Osteoblast (primary cell): ENCODE measurements around the gene UQCC2. TPM values are rescaled to one million over a fixed set of nuclear protein-coding genes. Genes with fewer than 3 reads are reported as not detected.

ENCODE experiments used
- DNase-seq: peaks from one replicate; pipeline ENCODE4 v3.0.0; 2011; ENCODE audit warnings: low spot score, mixed read lengths; ENCODE audit not compliant: insufficient read length; ENCODE audit errors: missing footprints
- H2AFZ ChIP-seq: 2 replicates; pipeline ENCODE4 v1.6.0; 2011; ENCODE audit warnings: mild to moderate bottlenecking, low read length
- H3K27ac ChIP-seq: 2 replicates; pipeline ENCODE4 v1.5.1; 2011; ENCODE audit warnings: mild to moderate bottlenecking, low read depth, low read length, moderate library complexity
- H3K27me3 ChIP-seq: 2 replicates; pipeline ENCODE4 v1.6.0; 2012; ENCODE audit warnings: mild to moderate bottlenecking, control low read depth, inconsistent platforms, low read length, moderate library complexity; ENCODE audit not compliant: insufficient read depth
- H3K36me3 ChIP-seq: 2 replicates; pipeline ENCODE4 v1.5.1; 2011; ENCODE audit warnings: mild to moderate bottlenecking, low read length, control low read depth, moderate library complexity; ENCODE audit not compliant: insufficient read depth
- H3K4me1 ChIP-seq: 2 replicates; pipeline ENCODE4 v1.5.1; 2011; ENCODE audit warnings: mild to moderate bottlenecking, low read length, control low read depth, moderate library complexity; ENCODE audit not compliant: insufficient read depth
- H3K4me2 ChIP-seq: 2 replicates; pipeline ENCODE4 v1.6.0; 2011; ENCODE audit warnings: mild to moderate bottlenecking, low read length; ENCODE audit not compliant: insufficient read depth
- H3K4me3 ChIP-seq: fragments of 200-600 bp; sonication (generic); 3 replicates; pipeline ENCODE4 v1.5.1; 2012; ENCODE audit warnings: mild to moderate bottlenecking, low read length, inconsistent platforms; ENCODE audit not compliant: insufficient read depth
- H3K79me2 ChIP-seq: 2 replicates; pipeline ENCODE4 v1.6.0; 2012; ENCODE audit warnings: mild to moderate bottlenecking, low read length, control low read depth, inconsistent platforms; ENCODE audit not compliant: insufficient read depth
- H3K9me3 ChIP-seq: 2 replicates; pipeline ENCODE4 v1.5.1; 2011; ENCODE audit warnings: low read depth, low read length, control low read depth
- H4K20me1 ChIP-seq: 2 replicates; pipeline ENCODE4 v1.6.0; 2012; ENCODE audit warnings: mild to moderate bottlenecking, low read length, control low read depth; ENCODE audit not compliant: insufficient read depth
- CTCF ChIP-seq: IDR thresholded peaks from 2 replicates; pipeline ENCODE4 v1.5.1; 2011; ENCODE audit warnings: mild to moderate bottlenecking, low read depth, low read length, moderate library complexity; ENCODE audit errors: extremely low read depth
- total RNA-seq: library from RNA; depleted of rRNA; stranded (reverse); fragments of >200 nt; gene quantifications from 2 replicates; pipeline ENCODE4 v1.2.3, GENCODE V29; 2012

Gene UQCC2
- total RNA-seq, 1 donor: 15.2 TPM

GRCh38 chr6:33668328-33668727 lies 43.2 kb downstream of the UQCC2 start:
- H3K79me2 ChIP-seq: no peaks in the 10 kb centered on the region
- H3K36me3 ChIP-seq: peaks cover 10% of the 10 kb centered on the region
- no peaks in the 10 kb centered on the region for H3K9me3 ChIP-seq
- no peak overlapping the region for H3K4me3 ChIP-seq
- no peak for DNase-seq
- no peak overlapping the region for H2AFZ ChIP-seq
- TF ChIP-seq CTCF: no peak
- no peak overlapping the region for H3K27ac ChIP-seq
- no peaks in the 10 kb centered on the region for H3K27me3 ChIP-seq
- H3K4me2 ChIP-seq: no peak overlapping the region
- peaks cover 10% of the 10 kb centered on the region for H3K4me1 ChIP-seq
- no peaks in the 10 kb centered on the region for H4K20me1 ChIP-seq

- no peak overlapping the region for H3K27ac ChIP-seq
- no peaks in the 10 kb centered on the region for H4K20me1 ChIP-seq
- no peak for DNase-seq
- no peak overlapping the region for H3K4me2 ChIP-seq
- H3K27me3 ChIP-seq: no peaks in the 10 kb centered on the region
- H3K4me1 ChIP-seq: peaks cover 4% of the 10 kb centered on the region
- H2AFZ ChIP-seq: no peak overlapping the region
- peaks cover 10% of the 10 kb centered on the region for H3K36me3 ChIP-seq
- H3K9me3 ChIP-seq: no peaks in the 10 kb centered on the region
- no peaks in the 10 kb centered on the region for H3K79me2 ChIP-seq
- TF ChIP-seq CTCF: no peak
- no peak overlapping the region for H3K4me3 ChIP-seq
These were observed 43.7 kb downstream of the UQCC2 start for GRCh38 chr6:33667776-33668175.

- no peak for DNase-seq
- Histone ChIP-seq H4K20me1 (no peaks in the 10 kb centered on the region), H3K4me3 (no peak overlapping the region), H3K27ac (no peak overlapping the region), H3K36me3 (peaks cover 10% of the 10 kb centered on the region), H2AFZ (no peak overlapping the region), H3K4me2 (no peak overlapping the region), H3K4me1 (no peaks in the 10 kb centered on the region), H3K9me3 (no peaks in the 10 kb centered on the region), H3K27me3 (no peaks in the 10 kb centered on the region), H3K79me2 (no peaks in the 10 kb centered on the region)
- no peak for TF ChIP-seq CTCF
These were observed 44.4 kb downstream of the UQCC2 start for GRCh38 chr6:33667072-33667471.

- DNase-seq: no peak
- no peak overlapping the region for H2AFZ ChIP-seq
- no peaks in the 10 kb centered on the region for H4K20me1 ChIP-seq
- H3K27ac ChIP-seq: no peak overlapping the region
- no peak overlapping the region for H3K4me3 ChIP-seq
- H3K36me3 ChIP-seq: peaks cover 10% of the 10 kb centered on the region
- H3K79me2 ChIP-seq: no peaks in the 10 kb centered on the region
- H3K9me3 ChIP-seq: no peaks in the 10 kb centered on the region
- no peaks in the 10 kb centered on the region for H3K27me3 ChIP-seq
- no peaks in the 10 kb centered on the region for H3K4me1 ChIP-seq
- TF ChIP-seq CTCF: no peak
- no peak overlapping the region for H3K4me2 ChIP-seq
These were observed 45.5 kb downstream of the UQCC2 start for GRCh38 chr6:33665957-33666356.
